Measurements from ENCODE around the gene FAM171A1.

- TF ChIP-seq POLR2A (IDR thresholded peaks at IDR 0.05): no peak
- no peak for TF ChIP-seq CTCF (IDR thresholded peaks at IDR 0.05)
Observed at GRCh38 chr10:15265558-15265957, 105.5 kb downstream of the FAM171A1 start.

Data from uterus (tissue), 2 donors.